ENCODE measurements around the gene TESK2. TPM values are rescaled to one million over a fixed set of nuclear protein-coding genes. Genes with fewer than 3 reads are reported as not detected.
"Not testable (repeated sequence)": the region's sequence is repeated elsewhere in the genome, so short reads cannot be mapped to it uniquely, and the experiment has no call there.

The TESK2 gene
- total and polyA plus RNA-seq, 2 of the 8 experiments (the other 6 are each of a cell fraction or from before 2014, with no cell fraction given) = 10.8 to 12.6 TPM

- H3K18ac ChIP-seq (ENCODE audit: extremely low read depth, low read length); H2BK20ac ChIP-seq (ENCODE audit: low read length); H3K79me2 ChIP-seq (ENCODE audit: control insufficient read depth in 1 of 2, insufficient read depth in 2 of 2, low read length in 2 of 2); H3K14ac ChIP-seq (ENCODE audit: insufficient read length); H3K9ac ChIP-seq (replicated peaks in 1 of 4; ENCODE audit: extremely low read depth in 1 of 4, low read depth in 3 of 4, low read length in 3 of 4); H2BK5ac ChIP-seq (ENCODE audit: low read depth, low read length); H3K56ac ChIP-seq (replicated peaks; ENCODE audit: insufficient read length, low read depth, low read length); FAIRE-seq; H2AK5ac ChIP-seq (ENCODE audit: low read depth, low read length); H3K36me3 ChIP-seq (ENCODE audit: control insufficient read depth in 2 of 4, insufficient read depth in 4 of 4, low read length in 3 of 4); H3K4ac ChIP-seq (replicated peaks; ENCODE audit: insufficient read length, low read depth, low read length); H4K20me1 ChIP-seq (replicated peaks in 1 of 2; ENCODE audit: control insufficient read depth in 1 of 2, insufficient read depth in 2 of 2, low read length in 2 of 2); H2BK12ac ChIP-seq (ENCODE audit: low read depth, low read length); H3K4me3 ChIP-seq (ENCODE audit: extremely low read depth in 1 of 4, insufficient read depth in 2 of 4, low read depth in 3 of 4, low read length in 4 of 4); H2AFZ ChIP-seq (ENCODE audit: low read length); H3K9me3 ChIP-seq (ENCODE audit: insufficient read depth in 2 of 2, low read depth in 1 of 2, low read length in 1 of 2); H3K23me2 ChIP-seq (ENCODE audit: low read depth, low read length); H2BK15ac ChIP-seq (ENCODE audit: low read length); H3K27ac ChIP-seq (ENCODE audit: low read depth, low read length); H3K4me2 ChIP-seq (ENCODE audit: insufficient read depth in 1 of 2, low read depth in 2 of 2, low read length in 2 of 2); H4K8ac ChIP-seq (ENCODE audit: extremely low read depth, insufficient read depth, low read length); H3K4me1 ChIP-seq (replicated peaks in 1 of 4; ENCODE audit: control insufficient read depth in 3 of 4, insufficient read depth in 4 of 4, low read length in 3 of 4); H4K91ac ChIP-seq (replicated peaks; ENCODE audit: insufficient read length, low read length); H3K23ac ChIP-seq (ENCODE audit: insufficient read length); H4K5ac ChIP-seq (ENCODE audit: insufficient read length, low read depth, low read length); H3K79me1 ChIP-seq (ENCODE audit: low read depth, low read length); CTCF ChIA-PET (ENCODE audit: partially characterized antibody); H2BK120ac ChIP-seq (replicated peaks; ENCODE audit: low read depth, low read length); POLR2A ChIA-PET (ENCODE audit: partially characterized antibody); DNase-seq (ENCODE audit: low read depth in 1 of 2, low spot score in 2 of 2); H3K27me3 ChIP-seq (replicated peaks in 1 of 4; ENCODE audit: control insufficient read depth in 3 of 4, extremely low read depth in 1 of 4, insufficient read depth in 3 of 4, low read length in 3 of 4): not testable (repeated sequence)
- 91% methylated on average over 9 of the region's 9 CpGs; no CpG with 5 or more reads in 1 of the 2 experiments for WGBS, 2 experiments (ENCODE audit: extremely low coverage in 1 of 2, insufficient coverage in 1 of 2, insufficient read length in 1 of 2, insufficient replicate concordance in 2 of 2, low coverage in 1 of 2, low lambda C conversion rate in 2 of 2, missing lambda C conversion rate in 1 of 2)
Observed at GRCh38 chr1:45467353-45467752, 23.6 kb downstream of the TESK2 start.
